ENCODE measurements around the gene MSH4.

- TF ChIP-seq POLR2A (IDR thresholded peaks at IDR 0.05; ENCODE audit: low read length): no peak
- TF ChIP-seq GATA1 (IDR thresholded peaks at IDR 0.05; ENCODE audit: low read depth, low read length): no peak
Observed at GRCh38 chr1:75797273-75797588, 549 bp downstream of the MSH4 start.

Data from erythroblast (primary cell).